Liver (tissue), 9 donors: ENCODE measurements around the gene TECTB. TPM values are rescaled to one million over a fixed set of nuclear protein-coding genes. Genes with fewer than 3 reads are reported as not detected.

Source experiments
- DNase-seq: peaks from one replicate; pipeline ENCODE4 v3.0.0-alpha.2; 2017; ENCODE audit warnings: low spot score
- H3K27ac ChIP-seq, 2 donors: one replicate each; pipeline ENCODE4 v1.7.0; 2013; ENCODE audit warnings: inconsistent platforms in 2 of 2, low read length in 2 of 2, control low read depth in 1 of 2, low read depth in 1 of 2, mild to moderate bottlenecking in 1 of 2
- H3K27me3 ChIP-seq, 4 donors: one replicate each; pipeline versions ENCODE4 v1.6.1 to v1.7.0; 2013; ENCODE audit warnings: low read length in 3 of 4, inconsistent platforms in 1 of 4, mild to moderate bottlenecking in 1 of 4, moderate library complexity in 1 of 4; ENCODE audit not compliant: control insufficient read depth in 4 of 4, insufficient read depth in 4 of 4
- H3K36me3 ChIP-seq, 4 donors: one replicate each; pipeline versions ENCODE4 v1.6.1 to v1.7.0; 2013; ENCODE audit warnings: low read length in 3 of 4, mild to moderate bottlenecking in 3 of 4, low read depth in 1 of 4, moderate library complexity in 1 of 4; ENCODE audit not compliant: control insufficient read depth in 4 of 4, insufficient read depth in 3 of 4
- H3K4me1 ChIP-seq, 4 donors: one replicate each; pipeline versions ENCODE4 v1.6.1 to v1.7.0; 2013; ENCODE audit warnings: low read length in 3 of 4, mild to moderate bottlenecking in 3 of 4, moderate library complexity in 1 of 4; ENCODE audit not compliant: control insufficient read depth in 4 of 4, insufficient read depth in 4 of 4
- H3K4me3 ChIP-seq, 3 donors: one replicate each; pipeline versions ENCODE4 v1.6.1 to v1.7.0; 2013; ENCODE audit warnings: low read length in 3 of 3, control low read depth in 1 of 3, low read depth in 1 of 3, mild to moderate bottlenecking in 1 of 3
- H3K9ac ChIP-seq, 2 donors: one replicate each; pipeline ENCODE4 v1.7.0; 2013; ENCODE audit warnings: low read length in 2 of 2, mild to moderate bottlenecking in 2 of 2, moderate library complexity in 2 of 2, control low read depth in 1 of 2, low read depth in 1 of 2
- H3K9me3 ChIP-seq, 4 donors: one replicate each; pipeline versions ENCODE4 v1.6.1 to v1.7.0; 2013; ENCODE audit warnings: low read length in 3 of 4; ENCODE audit not compliant: control insufficient read depth in 4 of 4
- EGR1 ChIP-seq, 2 donors: IDR thresholded peaks; 2 replicates each; pipeline ENCODE4 v1.6.1; 2016 to 2018; ENCODE audit warnings: antibody characterized with exemption in 2 of 2, low read depth in 2 of 2
- FOXA1 ChIP-seq: IDR thresholded peaks from 2 replicates; pipeline ENCODE4 v1.6.1; 2016; ENCODE audit warnings: antibody characterized with exemption
- FOXA2 ChIP-seq: IDR thresholded peaks from 2 replicates; pipeline ENCODE4 v1.6.1; 2016; ENCODE audit warnings: antibody characterized with exemption
- GABPA ChIP-seq, 2 donors: IDR thresholded peaks in 1 of 2; conservative IDR thresholded peaks in 1 of 2; 2 replicates each; pipeline ENCODE4 v1.6.1; 2016; ENCODE audit warnings: antibody characterized with exemption in 2 of 2, mild to moderate bottlenecking in 1 of 2, moderate library complexity in 1 of 2
- HNF4A ChIP-seq, 2 donors: conservative IDR thresholded peaks; 2 replicates each; pipeline ENCODE4 v1.6.1; 2016; ENCODE audit warnings: antibody characterized with exemption in 2 of 2, mild to moderate bottlenecking in 2 of 2
- HNF4G ChIP-seq: IDR thresholded peaks from 2 replicates; pipeline ENCODE4 v1.6.1; 2016; ENCODE audit warnings: antibody characterized with exemption
- JUND ChIP-seq, 2 donors: IDR thresholded peaks; 2 replicates each; pipeline ENCODE4 v1.6.1; 2016; ENCODE audit warnings: antibody characterized with exemption in 2 of 2
- NR2F2 ChIP-seq: IDR thresholded peaks from 2 replicates; pipeline ENCODE4 v1.6.1; 2016; ENCODE audit warnings: antibody characterized with exemption
- RAD21 ChIP-seq, 2 donors: IDR thresholded peaks; 2 replicates each; pipeline ENCODE4 v1.6.1; 2016; ENCODE audit warnings: antibody characterized with exemption in 2 of 2, mild to moderate bottlenecking in 2 of 2
- RXRA ChIP-seq, 2 donors: IDR thresholded peaks; 2 replicates each; pipeline ENCODE4 v1.6.1; 2017 to 2018; ENCODE audit warnings: antibody characterized with exemption in 2 of 2, mild to moderate bottlenecking in 1 of 2
- SP1 ChIP-seq: IDR thresholded peaks from 2 replicates; pipeline ENCODE4 v1.6.1; 2018; ENCODE audit warnings: antibody characterized with exemption, mild to moderate bottlenecking
- TAF1 ChIP-seq: conservative IDR thresholded peaks from 2 replicates; pipeline ENCODE4 v1.6.1; 2016; ENCODE audit warnings: antibody characterized with exemption, mild to moderate bottlenecking
- YY1 ChIP-seq: IDR thresholded peaks from 2 replicates; pipeline ENCODE4 v1.6.1; 2016; ENCODE audit warnings: antibody characterized with exemption, mild to moderate bottlenecking
- WGBS: extraction: QIAGEN DNeasy Blood & Tissue Kit; methylation state at CpG from one replicate; pipeline ENCODE4 v1.1.7; 2013; 5-methylcytosine and 5-hydroxymethylcytosine counted together
- polyA plus RNA-seq, 2 donors: library from polyadenylated mRNA; stranded (reverse) in 1 of 2; unstranded in 1 of 2; fragments of 200-250 nt in 1 of 2; fragments of >200 nt in 1 of 2; fragmentation: Nextera tagmentation in 1 of 2; extraction: Ambion mirVana in 1 of 2; gene quantifications; one replicate each; pipeline versions ENCODE4 v1.2.1 to v1.2.3, GENCODE V29; 2013 to 2015
- total RNA-seq, 2 donors: library from RNA; depleted of rRNA; stranded (reverse); fragments of >200 nt; gene quantifications; one replicate each; pipeline ENCODE4 v1.2.3, GENCODE V29; 2014
- TF ChIP-seq, protein P1 (sequence below): IDR thresholded peaks from 2 replicates; pipeline ENCODE4 v1.6.1; 2016; ENCODE audit warnings: antibody characterized with exemption
- TF ChIP-seq, protein P2 (sequence below): fragments of 150-350 bp; IDR thresholded peaks from 2 replicates; pipeline ENCODE4 v1.5.1; 2017; ENCODE audit warnings: improper control_type of control experiment, low read depth, low read length; ENCODE audit not compliant: missing input control
- TF ChIP-seq, protein P3 (sequence below): IDR thresholded peaks from 2 replicates; pipeline ENCODE4 v1.6.1; 2016; ENCODE audit warnings: antibody characterized with exemption
- TF ChIP-seq, protein P4 (sequence below): IDR thresholded peaks from 2 replicates; pipeline ENCODE4 v1.6.1; 2016; ENCODE audit warnings: antibody characterized with exemption, mild to moderate bottlenecking
- TF ChIP-seq, protein P5 (sequence below): IDR thresholded peaks from 2 replicates; pipeline ENCODE4 v1.6.1; 2016; ENCODE audit warnings: antibody characterized with exemption
- donor health status: healthy.
- donor health status: healthy.
- donor health status: healthy.
- donor health status: healthy.
- donor health status: healthy.

The TECTB gene
- total and polyA plus RNA-seq, 4 donors, result 0.05 to 0.44 (median 0.08) TPM

DNA sequence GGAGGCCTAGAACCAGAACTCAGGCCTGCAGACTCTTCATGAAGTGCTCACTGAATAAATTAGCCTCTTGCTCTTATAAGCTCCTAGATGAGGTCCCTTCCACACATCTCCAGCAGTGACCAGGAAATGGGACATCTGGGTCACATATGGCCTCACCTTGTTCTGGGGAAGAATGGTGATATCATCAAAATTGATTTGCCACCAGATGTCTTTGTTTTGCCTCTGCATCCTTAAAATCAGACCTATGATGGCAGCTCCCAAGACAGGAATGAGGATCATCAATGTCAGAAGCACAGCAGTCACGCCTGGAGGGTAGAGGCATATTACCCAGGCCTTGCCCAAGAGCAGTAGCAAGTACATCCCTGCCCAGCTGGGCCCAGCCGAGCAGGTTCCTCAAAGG lies 57.4 kb downstream of the TECTB start:
- TF ChIP-seq SP1 (no peak), RXRA (IDR thresholded peaks at IDR 0.05) (no peak), EGR1 (IDR thresholded peaks at IDR 0.05; ENCODE audit: low read depth in 2 of 2) (no peak), HNF4A (conservative IDR thresholded peaks at IDR 0.05) (no peak), RAD21 (IDR thresholded peaks at IDR 0.05) (no peak), GABPA (IDR thresholded peaks at IDR 0.05 in 1 of 2, conservative IDR thresholded peaks at IDR 0.05 in 1 of 2) (no peak), HNF4G (no peak), FOXA2 (no peak), FOXA1 (no peak), NR2F2 (no peak), JUND (IDR thresholded peaks at IDR 0.05) (no peak), TAF1 (no peak), YY1 (no peak)
- TF ChIP-seq, protein P1, sequence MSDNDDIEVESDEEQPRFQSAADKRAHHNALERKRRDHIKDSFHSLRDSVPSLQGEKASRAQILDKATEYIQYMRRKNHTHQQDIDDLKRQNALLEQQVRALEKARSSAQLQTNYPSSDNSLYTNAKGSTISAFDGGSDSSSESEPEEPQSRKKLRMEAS, result no peak
- TF ChIP-seq, protein P2, sequence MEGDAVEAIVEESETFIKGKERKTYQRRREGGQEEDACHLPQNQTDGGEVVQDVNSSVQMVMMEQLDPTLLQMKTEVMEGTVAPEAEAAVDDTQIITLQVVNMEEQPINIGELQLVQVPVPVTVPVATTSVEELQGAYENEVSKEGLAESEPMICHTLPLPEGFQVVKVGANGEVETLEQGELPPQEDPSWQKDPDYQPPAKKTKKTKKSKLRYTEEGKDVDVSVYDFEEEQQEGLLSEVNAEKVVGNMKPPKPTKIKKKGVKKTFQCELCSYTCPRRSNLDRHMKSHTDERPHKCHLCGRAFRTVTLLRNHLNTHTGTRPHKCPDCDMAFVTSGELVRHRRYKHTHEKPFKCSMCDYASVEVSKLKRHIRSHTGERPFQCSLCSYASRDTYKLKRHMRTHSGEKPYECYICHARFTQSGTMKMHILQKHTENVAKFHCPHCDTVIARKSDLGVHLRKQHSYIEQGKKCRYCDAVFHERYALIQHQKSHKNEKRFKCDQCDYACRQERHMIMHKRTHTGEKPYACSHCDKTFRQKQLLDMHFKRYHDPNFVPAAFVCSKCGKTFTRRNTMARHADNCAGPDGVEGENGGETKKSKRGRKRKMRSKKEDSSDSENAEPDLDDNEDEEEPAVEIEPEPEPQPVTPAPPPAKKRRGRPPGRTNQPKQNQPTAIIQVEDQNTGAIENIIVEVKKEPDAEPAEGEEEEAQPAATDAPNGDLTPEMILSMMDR, result no peak
- TF ChIP-seq, protein P3, sequence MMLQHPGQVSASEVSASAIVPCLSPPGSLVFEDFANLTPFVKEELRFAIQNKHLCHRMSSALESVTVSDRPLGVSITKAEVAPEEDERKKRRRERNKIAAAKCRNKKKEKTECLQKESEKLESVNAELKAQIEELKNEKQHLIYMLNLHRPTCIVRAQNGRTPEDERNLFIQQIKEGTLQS, result no peak
- TF ChIP-seq, protein P4, sequence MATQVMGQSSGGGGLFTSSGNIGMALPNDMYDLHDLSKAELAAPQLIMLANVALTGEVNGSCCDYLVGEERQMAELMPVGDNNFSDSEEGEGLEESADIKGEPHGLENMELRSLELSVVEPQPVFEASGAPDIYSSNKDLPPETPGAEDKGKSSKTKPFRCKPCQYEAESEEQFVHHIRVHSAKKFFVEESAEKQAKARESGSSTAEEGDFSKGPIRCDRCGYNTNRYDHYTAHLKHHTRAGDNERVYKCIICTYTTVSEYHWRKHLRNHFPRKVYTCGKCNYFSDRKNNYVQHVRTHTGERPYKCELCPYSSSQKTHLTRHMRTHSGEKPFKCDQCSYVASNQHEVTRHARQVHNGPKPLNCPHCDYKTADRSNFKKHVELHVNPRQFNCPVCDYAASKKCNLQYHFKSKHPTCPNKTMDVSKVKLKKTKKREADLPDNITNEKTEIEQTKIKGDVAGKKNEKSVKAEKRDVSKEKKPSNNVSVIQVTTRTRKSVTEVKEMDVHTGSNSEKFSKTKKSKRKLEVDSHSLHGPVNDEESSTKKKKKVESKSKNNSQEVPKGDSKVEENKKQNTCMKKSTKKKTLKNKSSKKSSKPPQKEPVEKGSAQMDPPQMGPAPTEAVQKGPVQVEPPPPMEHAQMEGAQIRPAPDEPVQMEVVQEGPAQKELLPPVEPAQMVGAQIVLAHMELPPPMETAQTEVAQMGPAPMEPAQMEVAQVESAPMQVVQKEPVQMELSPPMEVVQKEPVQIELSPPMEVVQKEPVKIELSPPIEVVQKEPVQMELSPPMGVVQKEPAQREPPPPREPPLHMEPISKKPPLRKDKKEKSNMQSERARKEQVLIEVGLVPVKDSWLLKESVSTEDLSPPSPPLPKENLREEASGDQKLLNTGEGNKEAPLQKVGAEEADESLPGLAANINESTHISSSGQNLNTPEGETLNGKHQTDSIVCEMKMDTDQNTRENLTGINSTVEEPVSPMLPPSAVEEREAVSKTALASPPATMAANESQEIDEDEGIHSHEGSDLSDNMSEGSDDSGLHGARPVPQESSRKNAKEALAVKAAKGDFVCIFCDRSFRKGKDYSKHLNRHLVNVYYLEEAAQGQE, result no peak
- TF ChIP-seq, protein P5, sequence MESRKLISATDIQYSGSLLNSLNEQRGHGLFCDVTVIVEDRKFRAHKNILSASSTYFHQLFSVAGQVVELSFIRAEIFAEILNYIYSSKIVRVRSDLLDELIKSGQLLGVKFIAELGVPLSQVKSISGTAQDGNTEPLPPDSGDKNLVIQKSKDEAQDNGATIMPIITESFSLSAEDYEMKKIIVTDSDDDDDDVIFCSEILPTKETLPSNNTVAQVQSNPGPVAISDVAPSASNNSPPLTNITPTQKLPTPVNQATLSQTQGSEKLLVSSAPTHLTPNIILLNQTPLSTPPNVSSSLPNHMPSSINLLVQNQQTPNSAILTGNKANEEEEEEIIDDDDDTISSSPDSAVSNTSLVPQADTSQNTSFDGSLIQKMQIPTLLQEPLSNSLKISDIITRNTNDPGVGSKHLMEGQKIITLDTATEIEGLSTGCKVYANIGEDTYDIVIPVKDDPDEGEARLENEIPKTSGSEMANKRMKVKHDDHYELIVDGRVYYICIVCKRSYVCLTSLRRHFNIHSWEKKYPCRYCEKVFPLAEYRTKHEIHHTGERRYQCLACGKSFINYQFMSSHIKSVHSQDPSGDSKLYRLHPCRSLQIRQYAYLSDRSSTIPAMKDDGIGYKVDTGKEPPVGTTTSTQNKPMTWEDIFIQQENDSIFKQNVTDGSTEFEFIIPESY, result no peak
- Histone ChIP-seq H3K36me3 (no peaks in the 10 kb centered on the region), H3K9ac (no peak overlapping the region), H3K27ac (no peak overlapping the region), H3K4me3 (no peak overlapping the region), H3K4me1 (peaks cover 0 to 4% (median 0%) of the 10 kb centered on the region in 4 donors), H3K9me3 (no peaks in the 10 kb centered on the region), H3K27me3 (no peaks in the 10 kb centered on the region)
- DNase-seq, result no peak
- WGBS, result 95% methylated on average over 2 of the region's 2 CpGs
